Natural killer cell treated with Interleukin-12 subunit alpha and Interleukin-12 subunit beta and Interleukin-15 and Interleukin-18, amount 100 ng/mL, for 72 hours (primary cell): Measurements from ENCODE around the gene SCNN1G. TPM values are rescaled to one million over a fixed set of nuclear protein-coding genes. Genes with fewer than 3 reads are reported as not detected.
A peak's percentile ranks its signal among the peaks of the same experiment; 100 is the strongest.

Experiments used
- ATAC-seq, 2 donors: fragments of 150-1000 bp; cut with Tn5 transposase in 1 of 2; sonication (Bioruptor Pico), chemical (Tn5 transposase) in 1 of 2; 2 replicates each; pipeline ENCODE4 v1.10.0; 2021
- DNase-seq: peaks from one replicate; pipeline ENCODE4 v3.0.0; 2022; ENCODE audit warnings: low spot score
- H3K27ac Mint-ChIP-seq, 2 donors: 1 replicate in 1 of 2; 2 replicates in 1 of 2; pipeline ENCODE4 v1.8.0; 2022; ENCODE audit warnings: mixed read lengths in 2 of 2, mild to moderate bottlenecking in 1 of 2, moderate library complexity in 1 of 2
- H3K27me3 Mint-ChIP-seq, 2 donors: 1 replicate in 1 of 2; 2 replicates in 1 of 2; pipeline ENCODE4 v1.8.0; 2022; ENCODE audit warnings: mixed read lengths in 2 of 2
- H3K36me3 Mint-ChIP-seq: one replicate; pipeline ENCODE4 v1.8.0; 2022; ENCODE audit warnings: mixed read lengths
- H3K4me1 Mint-ChIP-seq, 2 donors: 1 replicate in 1 of 2; 2 replicates in 1 of 2; pipeline ENCODE4 v1.8.0; 2022; ENCODE audit warnings: low read depth in 2 of 2, mixed read lengths in 2 of 2, mild to moderate bottlenecking in 1 of 2
- H3K4me3 Mint-ChIP-seq: one replicate; pipeline ENCODE4 v1.8.0; 2022; ENCODE audit warnings: mixed read lengths
- H3K9me3 Mint-ChIP-seq: 2 replicates; pipeline ENCODE4 v1.8.0; 2022; ENCODE audit warnings: mixed read lengths
- total RNA-seq, 2 donors: library from RNA; stranded (reverse); gene quantifications; one replicate each; pipeline ENCODE4 v1.2.3, GENCODE V29; 2022

SCNN1G gene
- total RNA-seq, 2 donors from 2014 or later: not detected

DNA sequence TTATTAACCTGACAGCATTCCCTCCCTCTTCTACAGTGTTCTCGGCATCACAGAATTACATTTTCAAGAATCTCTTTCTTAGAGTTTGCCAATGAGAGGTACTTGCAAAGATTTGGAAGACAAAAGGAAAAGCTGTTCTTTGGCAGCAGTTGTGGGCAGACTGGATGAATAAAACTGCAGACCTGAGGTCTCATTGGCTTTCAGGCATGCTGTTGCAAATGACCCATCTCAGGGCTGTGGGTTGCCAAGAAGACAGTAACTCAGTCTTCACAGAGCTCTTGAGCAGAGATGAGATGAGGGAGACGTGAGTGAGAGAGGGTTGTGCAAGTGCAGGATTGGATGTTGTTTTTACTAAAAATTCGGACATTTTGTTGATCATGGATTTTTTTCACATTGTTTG, 22.0 kb upstream of the SCNN1G start:
- H3K9me3 Mint-ChIP-seq: no peaks in the 10 kb centered on the region
- H3K27ac Mint-ChIP-seq: no peak overlapping the region
- peaks cover 31 to 64% of the 10 kb centered on the region in 2 donors for H3K27me3 Mint-ChIP-seq
- H3K4me1 Mint-ChIP-seq: peaks cover 3 to 8% of the 10 kb centered on the region in 2 donors
- DNase-seq: no peak
- H3K36me3 Mint-ChIP-seq: no peaks in the 10 kb centered on the region
- H3K4me3 Mint-ChIP-seq: no peak overlapping the region
- ATAC-seq: no peak

DNA sequence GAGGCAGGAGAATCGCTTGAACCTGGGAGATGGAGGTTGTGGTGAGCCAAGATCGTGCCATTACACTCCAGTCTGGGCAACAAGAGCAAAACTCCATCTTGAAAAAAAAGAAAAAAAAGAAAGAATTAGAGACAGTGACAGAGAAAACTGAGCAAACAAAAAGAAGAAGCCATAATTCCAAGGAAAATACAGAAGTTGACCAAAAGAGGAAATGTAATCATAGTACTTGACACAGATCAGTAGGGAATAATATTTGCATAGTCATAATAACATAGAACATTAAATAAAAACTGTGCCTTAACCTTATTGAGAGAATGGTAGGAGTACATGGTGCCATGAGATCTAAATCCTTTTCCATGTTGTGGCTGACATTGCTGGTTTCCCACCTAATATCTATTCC, 18.6 kb upstream of the SCNN1G start:
- Mint-ChIP-seq H3K4me3 (no peak overlapping the region), H3K36me3 (no peaks in the 10 kb centered on the region), H3K27ac (no peak overlapping the region), H3K9me3 (no peaks in the 10 kb centered on the region), H3K4me1 (no peaks in the 10 kb centered on the region), H3K27me3 (peaks cover 31 to 70% of the 10 kb centered on the region in 2 donors)
- DNase-seq (no peak), ATAC-seq (no peak)

DNA sequence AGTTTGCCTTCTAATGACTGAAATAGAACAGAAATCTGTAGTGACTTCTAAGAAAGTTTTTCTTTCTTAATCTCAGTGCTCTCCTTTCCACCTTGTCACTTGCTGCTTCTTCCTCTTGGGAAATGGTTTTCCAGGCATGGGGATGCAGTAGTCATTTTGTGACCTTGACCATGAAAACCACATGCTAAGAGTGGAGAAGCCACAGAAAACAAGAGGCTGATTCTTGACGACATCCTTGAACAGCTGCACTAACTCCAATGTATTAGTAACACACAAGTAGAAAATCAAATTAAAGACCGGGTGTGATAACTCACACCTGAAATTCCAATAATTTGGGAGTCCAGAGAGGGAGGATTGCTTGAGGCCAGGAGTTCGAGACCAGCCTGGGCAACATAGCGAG, 17.8 kb upstream of the SCNN1G start:
- Mint-ChIP-seq H3K4me1 (no peaks in the 10 kb centered on the region), H3K27ac (no peak overlapping the region), H3K4me3 (no peak overlapping the region), H3K27me3 (peaks cover 31 to 72% of the 10 kb centered on the region in 2 donors), H3K36me3 (no peaks in the 10 kb centered on the region), H3K9me3 (no peaks in the 10 kb centered on the region)
- DNase-seq (no peak), ATAC-seq (no peak)

GRCh38 chr16:23172583-23172982, 10.0 kb upstream of the SCNN1G start:
- no peaks in the 10 kb centered on the region for H3K4me1 Mint-ChIP-seq
- H3K27me3 Mint-ChIP-seq: peaks cover 22 to 60% of the 10 kb centered on the region in 2 donors
- no peaks in the 10 kb centered on the region for H3K9me3 Mint-ChIP-seq
- H3K27ac Mint-ChIP-seq: no peak overlapping the region
- H3K4me3 Mint-ChIP-seq: no peak overlapping the region
- ATAC-seq (no peak), DNase-seq (no peak)
- no peaks in the 10 kb centered on the region for H3K36me3 Mint-ChIP-seq

DNA sequence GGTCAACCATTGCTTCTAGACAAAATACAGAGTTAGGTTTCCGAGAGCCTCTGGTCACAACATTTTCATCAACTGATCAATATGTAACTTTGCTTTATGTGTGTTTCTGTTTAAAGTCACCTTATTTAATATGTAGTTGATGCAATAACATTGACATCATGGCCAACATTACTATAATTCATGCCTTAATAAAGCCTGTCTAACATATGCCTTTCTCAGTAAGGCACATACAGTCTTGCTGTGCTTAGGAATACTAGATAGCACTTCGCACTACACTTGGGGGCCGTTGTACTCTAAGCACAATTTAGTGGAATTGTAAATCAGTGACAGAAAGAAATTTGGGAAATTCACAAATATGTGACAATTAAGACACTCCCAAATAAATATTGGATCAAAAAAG, 9.6 kb upstream of the SCNN1G start:
- Mint-ChIP-seq H3K27ac (no peak overlapping the region), H3K27me3 (peaks cover 22 to 58% of the 10 kb centered on the region in 2 donors), H3K4me1 (no peaks in the 10 kb centered on the region), H3K9me3 (no peaks in the 10 kb centered on the region), H3K4me3 (no peak overlapping the region), H3K36me3 (no peaks in the 10 kb centered on the region)
- ATAC-seq (no peak), DNase-seq (no peak)

GRCh38 chr16:23174622-23175021, 7.9 kb upstream of the SCNN1G start:
- DNase-seq (no peak), ATAC-seq (no peak)
- Mint-ChIP-seq H3K27ac (no peak overlapping the region), H3K9me3 (no peaks in the 10 kb centered on the region), H3K4me3 (no peak overlapping the region), H3K27me3 (peaks cover 25 to 53% of the 10 kb centered on the region in 2 donors), H3K36me3 (no peaks in the 10 kb centered on the region), H3K4me1 (no peaks in the 10 kb centered on the region)

GRCh38 chr16:23175651-23176050, 6.9 kb upstream of the SCNN1G start:
- Mint-ChIP-seq H3K4me3 (no peak overlapping the region), H3K9me3 (no peaks in the 10 kb centered on the region), H3K27me3 (peaks cover 25 to 49% of the 10 kb centered on the region in 2 donors), H3K36me3 (no peaks in the 10 kb centered on the region), H3K27ac (no peak overlapping the region), H3K4me1 (no peaks in the 10 kb centered on the region)
- no peak for DNase-seq
- ATAC-seq: no peak

DNA sequence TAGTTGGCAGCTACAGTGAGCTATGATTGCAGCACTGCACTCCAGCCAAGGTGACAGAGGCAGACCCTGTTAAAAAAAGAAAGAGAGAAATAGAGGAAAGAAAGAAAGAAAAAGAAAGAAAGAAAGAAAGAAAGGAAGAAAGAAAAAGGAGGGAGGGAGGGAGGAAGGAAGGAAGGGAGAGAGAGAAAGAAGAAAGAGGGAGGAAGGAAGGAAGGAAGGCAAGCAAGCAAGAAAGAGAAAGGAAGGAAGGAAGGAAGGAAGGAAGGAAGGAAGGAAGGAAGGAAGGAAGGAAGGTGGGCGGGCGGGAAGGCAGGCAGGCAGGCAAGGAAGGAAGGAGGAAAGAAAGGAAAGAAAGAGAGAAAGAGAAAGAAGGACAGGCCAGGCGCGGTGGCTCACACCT, 1.0 kb upstream of the SCNN1G start:
- H3K36me3 Mint-ChIP-seq: no peaks in the 10 kb centered on the region
- H3K27ac Mint-ChIP-seq: no peak overlapping the region
- ATAC-seq (no peak), DNase-seq (no peak)
- peak overlapping the region; percentile 7 for H3K4me3 Mint-ChIP-seq
- H3K9me3 Mint-ChIP-seq: no peaks in the 10 kb centered on the region
- peaks cover 39 to 60% of the 10 kb centered on the region in 2 donors for H3K27me3 Mint-ChIP-seq
- H3K4me1 Mint-ChIP-seq: peaks cover 6 to 10% of the 10 kb centered on the region in 2 donors

GRCh38 chr16:23182206-23182678, 303 bp upstream of the SCNN1G start:
- Mint-ChIP-seq H3K9me3 (no peaks in the 10 kb centered on the region), H3K4me3 (peak overlapping the region; percentile 62), H3K4me1 (peaks cover 6 to 10% of the 10 kb centered on the region in 2 donors), H3K27ac (no peak overlapping the region), H3K36me3 (no peaks in the 10 kb centered on the region), H3K27me3 (peaks cover 42 to 64% of the 10 kb centered on the region in 2 donors)
- peak; percentile 67 for DNase-seq
- ATAC-seq: peak; percentile 85 to 87

- Mint-ChIP-seq H3K4me3 (no peak overlapping the region), H3K27me3 (peaks cover 50 to 67% of the 10 kb centered on the region in 2 donors), H3K27ac (no peak overlapping the region), H3K9me3 (no peaks in the 10 kb centered on the region), H3K36me3 (no peaks in the 10 kb centered on the region), H3K4me1 (peaks cover 6 to 10% of the 10 kb centered on the region in 2 donors)
- no peak for DNase-seq
- no peak for ATAC-seq
Measured at GRCh38 chr16:23183543-23183862, 958 bp downstream of the SCNN1G start.

- H3K9me3 Mint-ChIP-seq: no peaks in the 10 kb centered on the region
- H3K27me3 Mint-ChIP-seq: peaks cover 42 to 57% of the 10 kb centered on the region in 2 donors
- H3K4me1 Mint-ChIP-seq: peaks cover 6 to 13% of the 10 kb centered on the region in 2 donors
- no peaks in the 10 kb centered on the region for H3K36me3 Mint-ChIP-seq
- DNase-seq (no peak), ATAC-seq (no peak)
- no peak overlapping the region for H3K27ac Mint-ChIP-seq
- no peak overlapping the region for H3K4me3 Mint-ChIP-seq
Measured at GRCh38 chr16:23185656-23186055, 3.1 kb downstream of the SCNN1G start.

DNA sequence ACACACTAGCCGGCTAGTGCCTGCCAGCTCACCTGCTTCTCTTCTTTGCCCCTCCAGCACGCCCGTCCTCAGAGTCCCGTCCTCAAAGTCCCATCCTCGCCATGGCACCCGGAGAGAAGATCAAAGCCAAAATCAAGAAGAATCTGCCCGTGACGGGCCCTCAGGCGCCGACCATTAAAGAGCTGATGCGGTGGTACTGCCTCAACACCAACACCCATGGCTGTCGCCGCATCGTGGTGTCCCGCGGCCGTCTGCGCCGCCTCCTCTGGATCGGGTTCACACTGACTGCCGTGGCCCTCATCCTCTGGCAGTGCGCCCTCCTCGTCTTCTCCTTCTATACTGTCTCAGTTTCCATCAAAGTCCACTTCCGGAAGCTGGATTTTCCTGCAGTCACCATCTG, 3.6 kb downstream of the SCNN1G start:
- Mint-ChIP-seq H3K9me3 (no peaks in the 10 kb centered on the region), H3K4me1 (peaks cover 6 to 13% of the 10 kb centered on the region in 2 donors), H3K4me3 (no peak overlapping the region), H3K27ac (no peak overlapping the region), H3K36me3 (no peaks in the 10 kb centered on the region), H3K27me3 (peaks cover 40 to 53% of the 10 kb centered on the region in 2 donors)
- DNase-seq (no peak), ATAC-seq (no peak)

GRCh38 chr16:23187341-23187740, 4.8 kb downstream of the SCNN1G start:
- ATAC-seq: no peak
- Mint-ChIP-seq H3K36me3 (no peaks in the 10 kb centered on the region), H3K27ac (no peak overlapping the region), H3K4me1 (peaks cover under 1 to 3% of the 10 kb centered on the region in 2 donors), H3K27me3 (peaks cover 29 to 41% of the 10 kb centered on the region in 2 donors), H3K4me3 (no peak overlapping the region), H3K9me3 (no peaks in the 10 kb centered on the region)
- DNase-seq: no peak

GRCh38 chr16:23188911-23189310, 6.4 kb downstream of the SCNN1G start:
- no peaks in the 10 kb centered on the region for H3K9me3 Mint-ChIP-seq
- no peak overlapping the region for H3K27ac Mint-ChIP-seq
- no peak overlapping the region for H3K4me3 Mint-ChIP-seq
- ATAC-seq (no peak), DNase-seq (no peak)
- H3K36me3 Mint-ChIP-seq: no peaks in the 10 kb centered on the region
- peaks cover 30 to 40% of the 10 kb centered on the region in 2 donors for H3K27me3 Mint-ChIP-seq
- H3K4me1 Mint-ChIP-seq: peaks cover 0 to 3% of the 10 kb centered on the region in 2 donors

DNA sequence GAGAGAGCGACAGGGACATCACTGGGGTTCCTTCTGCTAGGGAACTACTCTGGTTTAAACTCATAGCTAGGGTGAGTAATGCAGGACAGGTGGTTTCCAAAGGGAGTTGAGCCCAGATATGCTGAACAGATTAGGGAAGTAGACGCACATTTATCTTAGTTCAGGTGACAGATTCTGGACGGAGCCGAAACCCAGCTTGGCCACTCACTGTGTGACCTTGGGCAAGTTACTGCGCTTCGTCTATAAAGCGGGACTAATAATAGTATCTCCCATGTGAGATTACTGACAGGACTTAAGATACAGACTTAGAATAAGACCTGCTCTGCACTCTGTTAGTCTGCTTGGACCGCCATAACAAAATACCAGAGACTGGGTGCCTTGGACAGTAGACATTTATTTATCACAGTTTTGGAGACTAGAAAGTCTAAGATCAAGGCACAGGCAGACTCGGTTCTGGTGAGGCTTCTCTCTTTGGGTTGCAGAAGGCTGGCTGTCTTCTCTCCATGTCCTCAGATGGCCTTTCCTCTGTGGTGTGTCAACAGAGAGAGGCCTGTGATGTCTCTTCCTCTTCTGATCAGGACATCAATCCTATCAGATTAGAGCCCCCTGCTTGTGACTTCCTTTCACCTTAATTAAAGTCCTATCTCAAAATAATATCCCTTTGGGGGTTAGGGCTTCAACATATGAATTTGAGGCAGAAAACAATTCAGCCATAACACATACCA, 12.1 kb downstream of the SCNN1G start:
- no peaks in the 10 kb centered on the region for H3K9me3 Mint-ChIP-seq
- peaks cover 0 to 7% of the 10 kb centered on the region in 2 donors for H3K4me1 Mint-ChIP-seq
- no peak overlapping the region for H3K4me3 Mint-ChIP-seq
- peaks cover 8 to 17% of the 10 kb centered on the region in 2 donors for H3K27me3 Mint-ChIP-seq
- H3K36me3 Mint-ChIP-seq: no peaks in the 10 kb centered on the region
- H3K27ac Mint-ChIP-seq: no peak overlapping the region
- no peak for DNase-seq
- no peak for ATAC-seq
